GM18517 (cell line): ENCODE data around the gene GGCT.
A peak's percentile ranks its signal among the peaks of the same experiment; 100 is the strongest.
"Not testable (repeated sequence)": the region's sequence is repeated elsewhere in the genome, so short reads cannot be mapped to it uniquely, and the experiment has no call there.

Source experiments
- ATAC-seq: cut with Tn5 transposase; IDR thresholded peaks from one replicate; pipeline ENCODE4 v1.9.1; 2021; ENCODE audit warnings: mild to moderate bottlenecking, moderate library complexity; ENCODE audit not compliant: unreplicated experiment

Gene GGCT, protein sequence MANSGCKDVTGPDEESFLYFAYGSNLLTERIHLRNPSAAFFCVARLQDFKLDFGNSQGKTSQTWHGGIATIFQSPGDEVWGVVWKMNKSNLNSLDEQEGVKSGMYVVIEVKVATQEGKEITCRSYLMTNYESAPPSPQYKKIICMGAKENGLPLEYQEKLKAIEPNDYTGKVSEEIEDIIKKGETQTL

DNA sequence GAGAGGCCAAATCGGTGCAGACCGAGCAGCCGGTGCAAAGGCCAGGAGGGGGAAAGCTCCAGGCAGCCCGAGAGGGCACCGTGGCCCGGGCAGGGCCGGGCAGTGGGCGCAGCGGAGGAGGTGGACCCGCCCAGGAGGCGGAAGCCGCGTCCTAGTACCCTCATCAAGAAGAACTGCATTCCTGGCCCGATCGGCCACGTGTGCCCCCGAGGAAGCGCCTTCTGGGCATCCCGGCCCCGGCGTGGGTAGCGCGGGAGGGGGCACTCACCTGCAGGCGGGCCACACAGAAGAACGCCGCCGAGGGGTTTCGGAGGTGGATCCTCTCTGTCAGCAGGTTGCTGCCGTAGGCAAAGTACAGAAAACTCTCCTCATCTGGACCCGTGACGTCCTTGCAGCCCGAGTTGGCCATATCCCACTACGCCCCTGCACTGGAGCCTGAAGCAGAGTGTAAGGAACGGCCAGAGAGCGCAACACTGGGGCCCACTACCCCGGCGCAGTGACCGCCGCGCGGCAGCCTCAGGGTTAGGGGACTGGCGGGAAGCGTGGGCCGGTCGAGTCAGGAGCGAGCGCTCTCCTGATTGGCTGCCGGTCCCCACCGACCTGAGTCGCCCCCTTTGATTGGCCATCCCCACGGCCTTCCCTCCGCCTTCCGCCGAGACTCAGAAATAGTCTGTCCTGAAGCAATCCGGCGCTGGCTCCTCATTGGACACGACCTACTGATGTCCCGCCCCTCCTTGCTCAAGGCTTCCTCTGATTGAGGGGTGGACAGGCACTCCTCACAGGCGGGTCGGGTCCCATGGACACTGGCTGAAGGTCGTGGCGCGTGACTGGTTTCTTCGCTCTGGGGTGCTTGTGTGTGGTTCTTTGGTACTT is at the start of gene GGCT:
GGCT (minus strand) TSS at position 529 of the 873 bp plus-strand sequence; CDS start at position 409, 120 bp downstream.
- peak; percentile 98 for ATAC-seq

DNA sequence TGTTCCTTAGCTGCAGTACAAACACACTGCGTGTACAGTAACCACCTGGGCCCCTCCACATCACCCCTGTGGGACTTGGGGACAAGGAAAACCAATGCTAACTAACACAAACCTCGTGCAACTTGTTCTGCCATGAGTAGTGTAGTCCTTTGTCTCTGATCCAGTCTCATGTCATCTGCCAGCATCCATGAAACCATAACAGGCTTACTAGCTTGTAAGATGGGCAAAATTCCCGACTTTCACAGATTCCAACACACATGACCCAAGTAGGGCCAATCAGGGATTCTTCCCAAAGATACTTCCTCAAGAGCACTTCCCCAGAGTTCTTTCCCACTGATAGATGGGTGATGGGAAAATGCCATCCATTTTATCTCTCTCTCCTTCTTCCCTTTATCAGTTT is 48.9 kb upstream of the GGCT start:
- ATAC-seq = no peak

DNA sequence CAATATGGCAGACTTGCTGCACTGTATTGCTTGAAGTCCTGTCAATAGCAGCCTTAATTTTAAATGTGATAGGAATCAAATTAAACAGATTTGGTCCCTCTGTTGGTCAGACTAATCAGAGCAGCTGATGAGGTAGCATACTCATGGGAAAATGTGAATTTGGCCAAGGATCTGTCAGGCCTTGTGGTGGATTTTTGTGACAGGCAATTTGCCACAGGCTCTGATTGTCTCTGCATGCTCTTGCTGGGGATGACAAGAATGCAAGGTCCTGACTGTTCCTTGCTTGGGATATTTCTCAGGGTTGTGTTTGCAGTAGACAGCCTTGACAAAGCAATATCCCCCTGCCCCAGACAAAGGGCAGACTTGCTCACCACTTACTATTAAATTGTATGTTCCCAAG is 48.5 kb upstream of the GGCT start:
- ATAC-seq = no peak

DNA sequence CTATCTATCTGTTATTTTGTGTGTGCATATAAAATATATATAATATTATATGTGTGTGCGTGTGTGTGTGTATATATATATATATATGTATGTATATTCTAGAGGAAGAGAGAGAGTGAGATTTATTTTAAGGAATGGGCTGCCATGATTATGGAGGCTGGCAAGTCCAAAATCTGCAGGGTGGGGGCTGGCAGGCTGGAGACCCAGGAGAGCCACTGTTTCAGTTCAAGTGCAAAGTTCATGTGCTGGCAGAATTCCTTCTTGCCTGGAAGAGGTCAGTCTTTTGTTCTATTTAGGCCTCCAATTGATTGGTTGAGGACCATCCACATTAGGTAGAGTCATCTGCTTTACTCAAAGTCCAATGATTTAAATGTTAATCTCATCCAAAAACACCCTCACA is 47.7 kb upstream of the GGCT start:
- no peak for ATAC-seq

DNA sequence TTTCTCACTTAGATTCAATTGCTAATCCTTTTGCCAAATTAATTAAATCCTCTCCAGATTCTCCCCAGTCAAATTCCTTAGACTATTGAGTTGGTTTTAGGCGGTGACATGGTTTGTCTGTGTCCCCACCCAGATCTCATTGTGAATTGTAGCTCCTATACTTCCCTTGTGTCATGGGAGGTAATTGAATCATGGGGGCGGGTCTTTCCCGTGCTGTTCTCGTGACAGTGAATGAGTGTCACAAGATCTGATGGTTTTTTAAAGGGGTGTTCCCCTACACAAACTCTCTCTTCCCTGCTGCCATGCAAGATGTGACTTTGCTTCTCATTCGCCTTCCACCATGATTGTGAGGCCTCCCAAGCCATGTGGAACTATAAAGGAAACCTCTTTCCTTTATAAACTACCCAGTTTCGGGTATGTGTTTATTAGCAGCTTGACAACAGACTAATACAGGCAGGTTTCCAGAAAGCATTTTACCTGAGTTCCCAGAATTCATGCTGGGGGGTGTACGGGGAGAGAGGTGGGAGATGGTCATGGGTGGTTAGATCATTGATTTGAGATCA is 45.4 kb upstream of the GGCT start:
- ATAC-seq = no peak

DNA sequence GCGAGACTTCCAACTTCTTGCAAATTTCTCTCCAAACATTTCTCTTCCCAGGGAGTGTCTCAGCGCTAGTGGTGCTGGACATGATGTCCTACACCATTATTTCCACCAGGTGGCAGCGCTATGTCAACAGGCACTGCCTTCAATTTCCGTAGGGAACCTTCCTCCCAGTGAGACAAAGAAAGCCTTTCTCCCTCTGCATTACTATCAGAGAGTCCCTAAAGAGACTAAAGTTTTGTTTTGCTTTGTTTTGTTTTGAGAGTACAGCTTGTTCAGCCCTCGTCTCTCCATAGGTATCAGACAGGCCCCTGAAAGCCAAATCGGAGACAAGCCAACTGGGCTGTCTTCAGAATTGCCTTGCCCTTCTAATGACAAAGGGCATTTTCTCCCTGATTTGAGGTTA is 44.2 kb upstream of the GGCT start:
- ATAC-seq = no peak

DNA sequence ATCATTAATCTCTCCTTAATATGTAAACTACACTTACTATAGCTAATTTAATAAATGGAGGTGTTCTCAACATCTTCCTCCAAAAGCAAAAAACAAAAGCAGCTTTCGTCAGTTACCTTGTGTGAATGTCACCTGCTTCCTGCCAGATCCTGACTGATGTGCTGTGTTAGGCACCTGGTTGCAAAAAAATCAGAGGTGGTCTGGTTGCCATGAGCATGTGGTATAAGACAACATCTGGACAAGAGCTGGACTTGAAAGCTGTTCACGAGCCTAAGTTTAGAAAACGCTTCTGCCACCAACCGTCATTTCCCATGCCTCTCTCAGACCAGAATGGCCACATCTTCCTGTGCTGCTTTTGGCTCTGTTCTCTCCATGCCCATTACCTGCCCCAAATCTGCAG is 42.0 kb upstream of the GGCT start:
- ATAC-seq = no peak

DNA sequence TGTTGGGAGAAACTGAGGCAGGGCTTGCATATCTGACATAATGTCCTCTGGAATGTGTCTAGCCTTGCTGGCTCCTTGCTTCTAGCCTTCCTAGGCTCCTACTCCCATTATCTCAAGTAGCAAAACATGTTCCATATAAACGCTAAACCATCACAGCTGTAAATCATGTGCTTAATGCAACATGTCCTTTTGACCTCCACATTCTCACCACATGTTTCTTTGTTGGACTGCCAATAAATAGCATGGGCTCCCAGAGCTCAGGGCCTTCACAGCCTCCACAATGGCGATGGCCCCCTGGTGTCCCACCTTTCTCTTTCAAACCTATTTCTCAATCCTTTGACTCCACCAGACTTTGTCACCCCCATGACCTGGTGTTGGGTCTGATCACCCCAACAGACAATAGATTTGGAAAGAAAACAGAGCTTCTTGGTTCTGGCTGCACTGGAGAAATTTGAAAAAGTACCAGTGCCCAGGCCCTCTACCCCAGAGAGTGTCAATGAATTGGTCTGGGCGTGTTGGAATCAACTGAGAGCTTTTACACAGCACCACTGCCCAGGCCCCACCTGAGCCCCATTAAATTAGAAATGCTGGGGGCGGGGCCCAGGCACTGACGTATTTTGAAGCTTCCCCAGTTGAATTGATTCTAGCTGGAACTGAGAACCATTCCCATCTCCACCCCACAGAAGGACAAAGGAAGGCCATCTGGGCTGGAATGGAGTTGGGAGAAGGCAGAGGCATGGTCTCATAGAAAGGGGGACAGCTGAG is 41.3 kb upstream of the GGCT start:
- ATAC-seq = no peak

DNA sequence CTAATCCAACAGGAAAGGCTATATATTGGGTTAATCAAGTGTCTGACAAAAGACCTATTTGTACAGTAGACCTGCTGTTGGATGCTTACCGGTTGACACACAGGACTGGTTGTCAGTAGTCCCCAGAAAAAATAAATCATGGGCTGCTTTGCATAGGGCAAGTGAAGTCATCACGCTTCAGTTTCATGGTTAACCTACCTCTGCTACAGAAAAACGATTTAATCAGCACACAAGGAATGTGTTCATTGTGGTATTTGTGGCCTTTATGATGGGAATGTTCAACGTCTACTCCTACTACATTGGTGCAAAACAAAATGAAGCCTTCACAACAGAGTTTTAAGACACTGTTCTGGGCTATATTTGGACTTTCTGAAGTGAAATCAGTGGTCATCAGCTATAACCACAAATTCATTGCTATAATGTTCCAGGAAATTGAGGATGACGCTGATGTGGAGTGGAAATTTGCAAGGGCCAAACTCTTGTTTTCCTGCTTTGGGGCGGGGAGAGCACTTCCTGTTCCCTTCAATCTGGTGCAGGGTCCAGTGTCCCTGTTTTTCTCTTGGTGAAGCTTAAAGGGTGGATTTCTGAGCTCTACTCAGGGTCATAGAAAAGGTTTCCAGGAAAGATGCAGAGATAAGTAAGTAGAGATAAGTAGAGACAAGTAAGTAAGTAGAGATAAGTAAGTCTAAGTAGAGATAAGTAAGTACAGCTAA is 39.3 kb upstream of the GGCT start:
- no peak for ATAC-seq

DNA sequence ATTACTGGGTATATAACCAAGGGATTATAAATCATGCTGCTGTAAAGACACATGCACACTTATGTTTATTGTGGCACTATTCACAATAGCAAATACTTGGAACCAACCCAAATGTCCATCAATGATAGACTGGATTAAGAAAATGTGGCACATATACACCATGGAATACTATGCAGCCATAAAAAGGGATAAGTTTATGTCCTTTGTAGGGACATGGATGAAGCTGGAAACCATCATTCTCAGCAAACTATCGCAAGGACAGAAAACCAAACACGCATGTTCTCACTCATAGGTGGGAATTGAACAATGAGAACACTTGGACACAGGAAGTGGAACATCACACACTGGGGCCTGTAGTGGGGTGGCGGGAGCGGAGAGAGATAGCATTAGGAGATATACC is 38.5 kb upstream of the GGCT start:
- not testable (repeated sequence) for ATAC-seq

DNA sequence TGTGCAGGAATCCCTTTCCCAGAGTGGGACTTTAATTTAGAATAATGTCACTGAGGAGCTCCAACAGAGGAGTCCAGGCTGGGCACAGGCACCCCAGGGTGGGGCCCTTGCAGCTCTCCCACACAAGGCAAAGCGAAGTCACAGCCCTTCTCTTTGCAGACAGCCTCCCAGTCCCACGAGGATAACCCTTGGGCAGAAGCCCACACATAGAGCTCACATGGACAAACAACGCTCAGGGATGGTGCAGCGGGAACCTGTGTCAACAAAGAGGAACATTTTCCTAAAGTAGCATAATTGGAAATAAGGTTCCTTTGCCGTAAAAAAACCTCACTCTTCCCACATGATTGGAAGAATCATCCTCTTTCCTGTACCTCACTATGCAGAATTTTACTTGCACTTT is 29.3 kb upstream of the GGCT start:
- no peak for ATAC-seq

DNA sequence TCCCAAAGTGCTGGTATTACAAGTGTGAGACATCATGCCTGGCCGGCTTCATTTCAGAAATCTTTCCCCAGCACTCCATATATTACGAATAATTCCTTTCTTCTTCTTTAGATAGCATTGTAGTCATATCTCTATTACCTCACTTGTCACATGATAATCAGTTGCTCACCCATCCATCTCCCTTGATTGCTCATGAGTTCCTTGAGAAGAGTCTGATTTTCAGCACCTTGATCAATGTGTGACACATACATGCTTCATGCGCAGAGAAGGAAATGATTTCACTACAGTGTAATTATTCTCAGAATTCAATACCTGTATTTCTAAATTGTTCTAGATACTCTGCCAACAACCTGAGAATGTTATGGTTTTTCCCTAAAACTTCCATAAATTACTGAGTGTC is 26.7 kb upstream of the GGCT start:
- no peak for ATAC-seq

DNA sequence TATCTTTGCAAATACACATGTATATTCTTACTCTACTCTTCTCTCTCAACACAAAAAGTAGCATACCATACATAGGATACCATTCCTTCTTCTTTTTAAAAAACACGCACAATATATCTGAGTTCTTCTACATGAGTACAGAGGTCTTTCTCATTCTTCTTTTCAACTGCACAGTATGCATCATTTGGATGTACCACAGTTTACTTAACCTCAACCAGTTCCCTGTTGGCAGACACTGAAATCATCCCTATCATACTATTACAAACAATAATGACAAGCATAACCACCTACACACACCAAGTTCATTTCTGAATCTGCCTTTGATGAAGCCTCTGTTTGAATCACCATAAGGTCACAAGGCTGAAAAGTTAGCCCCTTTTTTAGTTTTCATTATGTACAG is 25.7 kb upstream of the GGCT start:
- no peak for ATAC-seq

DNA sequence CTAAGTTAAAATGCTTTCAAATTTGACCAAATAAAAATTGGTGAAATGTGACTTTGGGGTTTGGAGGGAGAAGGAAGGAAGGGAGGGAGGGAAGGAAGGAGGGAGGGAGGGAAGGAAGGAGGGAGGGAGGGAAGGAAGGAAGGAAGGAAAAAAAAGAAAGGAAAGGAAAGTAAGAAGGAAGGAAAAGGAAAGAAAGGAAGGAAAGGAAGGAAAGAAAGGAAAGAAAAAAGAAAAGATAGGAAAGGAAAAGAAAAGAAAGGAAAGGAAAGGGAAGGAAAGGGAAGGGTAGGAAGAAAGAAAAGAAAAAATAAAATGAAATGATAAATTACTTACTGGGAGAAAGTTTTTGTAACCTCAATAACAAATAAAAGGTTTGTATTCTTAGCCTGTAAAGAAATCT is 24.1 kb upstream of the GGCT start:
- ATAC-seq = no peak

DNA sequence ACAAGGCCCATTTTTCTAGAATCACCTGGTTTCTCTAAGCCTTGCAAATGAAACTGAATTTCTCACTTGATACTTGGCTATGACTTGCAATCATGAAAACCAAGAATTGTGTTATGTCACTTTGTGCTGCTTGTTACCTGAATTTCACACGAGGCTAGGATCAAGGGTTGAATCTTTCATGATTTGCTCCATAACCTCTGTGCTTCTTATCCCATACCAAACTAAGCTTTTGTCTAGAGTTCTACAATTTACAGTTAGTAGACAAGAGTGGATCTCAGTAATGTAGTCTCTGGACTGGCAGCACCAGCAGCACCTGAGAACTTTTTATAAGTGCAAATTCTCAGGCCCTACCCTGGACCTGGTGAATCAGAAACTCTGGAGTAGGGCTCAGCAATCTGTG is 22.7 kb upstream of the GGCT start:
- not testable (repeated sequence) for ATAC-seq

DNA sequence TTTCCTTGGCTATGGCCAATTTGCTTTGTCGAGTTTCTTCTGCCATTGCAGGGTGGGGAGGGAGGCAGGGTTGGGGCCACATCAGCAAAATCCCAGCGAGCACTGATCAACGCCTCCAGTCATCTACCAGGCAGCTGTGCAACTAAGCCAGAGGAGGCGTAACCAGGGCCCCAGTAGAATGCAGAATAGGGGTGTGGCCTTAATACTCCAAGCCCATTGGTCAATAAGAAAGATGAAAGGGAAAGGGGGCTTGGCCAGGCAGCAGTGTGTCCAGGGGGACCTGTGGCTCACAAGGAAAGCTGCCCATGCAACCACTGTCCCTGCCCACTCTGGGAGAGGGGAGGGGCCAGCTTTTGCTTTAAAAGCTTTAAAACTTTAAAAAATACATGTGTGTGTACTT is 21.5 kb upstream of the GGCT start:
- no peak for ATAC-seq

DNA sequence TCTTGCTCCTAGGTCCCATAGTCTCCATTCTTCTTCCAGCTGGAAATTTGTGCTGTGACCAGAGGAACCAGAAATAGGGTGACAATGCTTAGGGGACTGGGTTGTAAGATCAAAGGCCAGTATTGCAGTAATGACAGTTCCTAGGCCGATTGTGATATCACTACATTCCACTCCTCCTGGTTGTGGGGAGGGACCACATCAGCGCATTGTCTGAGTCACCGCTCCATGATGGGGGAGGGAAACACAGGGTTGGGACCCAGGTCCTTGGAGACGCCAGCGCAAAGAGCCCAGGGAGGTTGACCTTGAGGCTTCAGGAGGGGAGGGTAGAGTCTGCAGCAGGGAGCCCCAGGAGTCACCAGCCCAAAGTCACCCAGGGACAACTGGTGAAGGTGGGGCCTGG is 20.8 kb upstream of the GGCT start:
- ATAC-seq = no peak

DNA sequence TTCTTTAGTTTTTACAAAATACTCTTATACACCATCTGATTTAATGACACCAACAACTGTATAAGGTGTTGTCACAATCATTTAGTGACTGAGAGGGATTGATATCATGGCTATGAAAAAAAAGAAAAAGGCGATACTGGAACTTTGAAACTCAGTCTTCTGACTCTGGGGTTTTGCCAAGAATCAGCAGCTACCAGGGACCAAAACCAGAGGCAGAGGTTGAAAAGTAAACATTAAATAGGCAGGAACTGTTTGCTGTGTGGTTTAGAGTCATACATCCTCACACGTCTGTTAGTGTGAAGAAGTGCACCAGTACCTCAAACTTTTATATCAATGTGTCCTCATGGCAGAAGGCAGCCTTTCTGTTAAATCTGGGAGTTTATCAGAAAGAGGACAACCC is 19.9 kb upstream of the GGCT start:
- ATAC-seq = no peak

DNA sequence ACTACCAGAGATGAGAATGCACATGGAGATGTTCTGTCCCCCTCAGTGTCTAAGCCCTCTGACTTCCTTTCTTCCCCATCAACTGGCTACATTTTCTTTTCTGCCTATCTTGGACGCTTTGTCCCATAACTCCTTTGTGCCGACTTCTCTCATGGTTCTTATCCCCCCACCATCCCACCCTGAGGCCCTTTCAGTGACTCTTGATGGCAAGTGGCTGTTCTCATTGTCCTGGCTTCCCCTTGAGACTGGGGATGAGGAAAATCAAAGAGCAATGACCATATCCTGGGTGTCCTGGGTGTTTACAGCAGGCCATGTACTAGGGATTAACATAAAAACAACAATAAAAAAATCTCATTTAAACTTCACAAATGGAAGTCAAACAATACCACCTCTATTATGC is 18.8 kb upstream of the GGCT start:
- ATAC-seq = no peak

DNA sequence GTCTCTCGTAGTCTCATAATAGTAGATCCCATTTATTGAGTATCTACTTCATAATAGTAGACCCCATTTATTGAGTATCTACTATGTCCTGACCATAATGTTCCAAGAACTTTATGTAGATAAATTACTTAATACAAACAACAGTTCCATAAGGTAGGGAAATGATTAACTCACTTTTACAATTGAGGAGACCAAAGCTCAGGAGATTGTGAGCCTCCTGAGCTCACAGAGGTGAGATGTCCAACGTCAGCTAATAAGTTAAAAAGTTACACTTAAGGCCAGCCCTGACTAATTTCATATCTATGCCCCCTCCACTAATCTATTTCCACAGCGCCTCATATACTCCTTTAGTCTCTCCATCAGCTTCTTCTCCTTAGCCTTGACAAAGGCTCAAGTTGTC is 17.5 kb upstream of the GGCT start:
- no peak for ATAC-seq

DNA sequence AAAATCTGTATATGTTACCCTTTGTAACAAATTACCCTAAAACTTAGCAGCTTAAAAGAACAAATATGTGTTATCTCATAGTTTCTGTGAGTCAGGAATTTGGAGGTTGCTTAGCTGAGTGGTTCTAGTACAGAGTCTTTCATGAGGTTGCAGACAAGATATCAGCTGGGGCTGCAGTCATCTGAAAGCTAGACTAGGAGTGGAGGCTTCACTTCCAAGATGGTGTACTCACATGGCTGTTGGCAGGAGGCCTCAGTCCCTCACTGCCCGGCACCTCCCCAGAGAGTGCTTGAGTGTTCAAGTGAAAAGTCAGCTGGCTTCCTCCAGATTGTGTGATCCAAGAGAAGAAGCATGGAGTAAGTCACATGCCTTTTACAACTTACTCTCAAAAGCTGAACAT is 16.9 kb upstream of the GGCT start:
- no peak for ATAC-seq
